ENCODE measurements around the gene GLG1.

DNA sequence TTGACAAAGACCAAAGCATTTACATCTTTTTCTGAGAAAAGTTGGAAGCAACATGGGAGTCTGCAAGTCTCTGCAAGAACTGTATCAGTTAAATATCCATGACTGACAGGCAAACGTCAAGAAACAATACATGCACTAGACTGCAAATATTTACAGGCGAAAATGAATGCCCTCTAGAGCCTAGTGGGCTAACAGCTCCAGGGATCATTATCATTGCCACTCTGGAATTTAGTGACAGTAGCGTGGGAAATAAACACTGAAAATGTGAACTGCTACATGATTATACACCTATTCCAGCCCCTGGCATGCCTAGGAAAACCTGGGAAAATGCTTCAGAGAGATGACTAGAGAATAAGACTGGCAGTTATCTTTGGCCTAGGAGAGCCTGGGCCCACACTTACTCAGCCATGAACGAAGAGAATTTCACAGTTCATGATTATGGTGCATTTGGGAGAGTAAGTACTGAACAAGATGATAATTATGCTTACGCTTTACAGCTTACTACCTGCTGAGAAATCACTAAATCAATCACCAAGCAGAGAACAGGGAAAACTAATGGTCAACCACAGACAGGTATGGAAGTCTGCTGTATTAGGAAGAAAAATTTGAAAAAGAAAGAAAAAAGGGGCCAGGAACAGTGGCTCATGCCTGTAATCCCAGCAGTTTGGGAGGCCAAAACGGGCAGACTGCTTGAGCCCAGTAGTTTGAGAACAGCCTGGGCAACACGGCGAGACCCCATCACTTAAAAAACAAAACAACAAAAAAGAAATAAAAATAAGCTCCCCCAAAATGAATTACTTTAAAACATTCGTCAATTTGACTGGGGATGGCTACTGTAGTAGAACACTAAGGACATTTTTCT is 119.0 kb downstream of the GLG1 start:
- TF ChIP-seq, protein P1, sequence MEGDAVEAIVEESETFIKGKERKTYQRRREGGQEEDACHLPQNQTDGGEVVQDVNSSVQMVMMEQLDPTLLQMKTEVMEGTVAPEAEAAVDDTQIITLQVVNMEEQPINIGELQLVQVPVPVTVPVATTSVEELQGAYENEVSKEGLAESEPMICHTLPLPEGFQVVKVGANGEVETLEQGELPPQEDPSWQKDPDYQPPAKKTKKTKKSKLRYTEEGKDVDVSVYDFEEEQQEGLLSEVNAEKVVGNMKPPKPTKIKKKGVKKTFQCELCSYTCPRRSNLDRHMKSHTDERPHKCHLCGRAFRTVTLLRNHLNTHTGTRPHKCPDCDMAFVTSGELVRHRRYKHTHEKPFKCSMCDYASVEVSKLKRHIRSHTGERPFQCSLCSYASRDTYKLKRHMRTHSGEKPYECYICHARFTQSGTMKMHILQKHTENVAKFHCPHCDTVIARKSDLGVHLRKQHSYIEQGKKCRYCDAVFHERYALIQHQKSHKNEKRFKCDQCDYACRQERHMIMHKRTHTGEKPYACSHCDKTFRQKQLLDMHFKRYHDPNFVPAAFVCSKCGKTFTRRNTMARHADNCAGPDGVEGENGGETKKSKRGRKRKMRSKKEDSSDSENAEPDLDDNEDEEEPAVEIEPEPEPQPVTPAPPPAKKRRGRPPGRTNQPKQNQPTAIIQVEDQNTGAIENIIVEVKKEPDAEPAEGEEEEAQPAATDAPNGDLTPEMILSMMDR (IDR thresholded peaks at IDR 0.05; ENCODE audit: low read depth, low read length, poor library complexity, severe bottlenecking), result no peak
- no peak for TF ChIP-seq EZH2phosphoT487 (IDR thresholded peaks at IDR 0.05; ENCODE audit: borderline replicate concordance, low read length)

Data from DOHH2 (cell line).